HEK293T (cell line): Measurements from ENCODE around the gene SPAG16.

Experiments used
- ELF4 ChIP-seq: fragments of 450-650 bp; IDR thresholded peaks from 2 replicates; pipeline ENCODE4 v1.6.1; 2017; ENCODE audit warnings: antibody characterized with exemption
- FOXA1 ChIP-seq: fragments of 450-650 bp; IDR thresholded peaks from 2 replicates; pipeline ENCODE4 v1.6.1; 2016; ENCODE audit warnings: mild to moderate bottlenecking

DNA sequence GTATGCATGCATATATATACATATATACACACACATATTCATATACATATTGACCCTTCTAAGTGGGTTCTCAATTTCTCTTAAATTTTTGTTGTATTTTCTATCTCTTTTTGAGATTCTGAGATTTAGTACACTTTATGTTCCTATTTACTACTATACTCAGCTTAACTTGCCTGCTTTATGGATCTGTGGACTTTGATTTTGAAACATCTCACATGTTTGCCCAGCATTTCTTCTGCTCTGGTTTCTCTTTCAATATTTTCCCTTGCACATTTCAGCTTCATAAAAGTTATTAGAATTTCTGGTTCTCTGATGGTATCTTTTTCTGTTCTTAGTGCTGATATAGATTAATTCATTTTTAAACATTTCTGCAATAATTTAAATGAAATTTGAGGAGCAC is 380.6 kb downstream of the SPAG16 start:
- TF ChIP-seq FOXA1 (no peak), ELF4 (no peak)
